C4-2B (cell line): ENCODE data around the gene UBE2E1.

Experiments
- H3K27ac ChIP-seq: fragments of 450-650 bp; 2 replicates; pipeline ENCODE4 v1.5.1; 2017
- CTCF ChIP-seq: fragments of 450-650 bp; conservative IDR thresholded peaks from 2 replicates; pipeline ENCODE4 v1.5.1; 2017; ENCODE audit warnings: mild to moderate bottlenecking
- ZFX ChIP-seq: fragments of 450-650 bp; IDR thresholded peaks from 2 replicates; pipeline ENCODE4 v1.6.1; 2017

Gene UBE2E1

GRCh38 chr3:23811185-23811527 lies 5.4 kb downstream of the UBE2E1 start:
- TF ChIP-seq ZFX (no peak), CTCF (no peak)
- peak overlapping the region; percentile 96 for H3K27ac ChIP-seq

- no peak overlapping the region for H3K27ac ChIP-seq
- no peak for TF ChIP-seq ZFX
- no peak for TF ChIP-seq CTCF
These were observed 6.2 kb downstream of the UBE2E1 start for GRCh38 chr3:23811919-23812318.

GRCh38 chr3:23815879-23816278 lies 10.1 kb downstream of the UBE2E1 start:
- TF ChIP-seq CTCF (no peak), ZFX (no peak)
- no peak overlapping the region for H3K27ac ChIP-seq

GRCh38 chr3:23816721-23817120 lies 11.0 kb downstream of the UBE2E1 start:
- no peak overlapping the region for H3K27ac ChIP-seq
- TF ChIP-seq CTCF (no peak), ZFX (no peak)

GRCh38 chr3:23817508-23818223 lies 11.9 kb downstream of the UBE2E1 start:
- TF ChIP-seq CTCF (no peak), ZFX (no peak)
- no peak overlapping the region for H3K27ac ChIP-seq

- TF ChIP-seq CTCF (no peak), ZFX (no peak)
- no peak overlapping the region for H3K27ac ChIP-seq
These were observed 14.0 kb downstream of the UBE2E1 start for GRCh38 chr3:23819599-23820360.

GRCh38 chr3:23820888-23821287 lies 15.1 kb downstream of the UBE2E1 start:
- no peak for TF ChIP-seq ZFX
- TF ChIP-seq CTCF: no peak
- no peak overlapping the region for H3K27ac ChIP-seq
